HEK293 (cell line): ENCODE data around the gene C1QTNF1.
A peak's percentile ranks its signal among the peaks of the same experiment; 100 is the strongest.

Experiments
- CTCF ChIA-PET: fragments of 350-600 bp; formaldehyde crosslinking; extraction: SDS; loops from one replicate; lab custom pipeline; 2021; ENCODE audit warnings: antibody characterized with exemption; lab: Yijun Ruan, JAX
- POLR2A ChIA-PET: fragments of 300-600 bp; formaldehyde crosslinking; extraction: SDS; loops from one replicate; lab custom pipeline; 2020; ENCODE audit warnings: antibody characterized with exemption, inconsistent platforms; lab: Yijun Ruan, JAX
- H3K27ac ChIP-seq: fragments of 200-500 bp; sonication (Bioruptor generic); 2 replicates; pipeline ENCODE4 v1.5.1; 2014; ENCODE audit warnings: low read depth, low read length, control low read depth, inconsistent platforms; ENCODE audit errors: extremely low read depth
- H3K36me3 ChIP-seq, 2 experiments: fragments of 200-500 bp in 1 of 2; sonication (Bioruptor generic) in 1 of 2; 1 replicate in 1 of 2; 2 replicates in 1 of 2; pipeline ENCODE4 v1.5.1; 2014 to 2017; ENCODE audit warnings: inconsistent platforms in 2 of 2, low read length in 2 of 2; ENCODE audit not compliant: control insufficient read depth in 2 of 2, insufficient read depth in 1 of 2
- H3K4me1 ChIP-seq: fragments of 200-500 bp; sonication (Bioruptor generic); 2 replicates; pipeline ENCODE4 v1.5.1; 2014; ENCODE audit warnings: mild to moderate bottlenecking, low read length, inconsistent platforms; ENCODE audit not compliant: control insufficient read depth, insufficient read depth
- H3K4me3 ChIP-seq: 2 replicates; pipeline ENCODE4 v1.5.1; 2011; ENCODE audit warnings: low read depth, mild to moderate bottlenecking, control low read depth, low read length, moderate library complexity
- H3K9me3 ChIP-seq: fragments of 200-500 bp; sonication (Bioruptor generic); 2 replicates; pipeline ENCODE4 v1.5.1; 2014; ENCODE audit warnings: low read depth, low read length, inconsistent platforms; ENCODE audit not compliant: control insufficient read depth, insufficient read depth
- KLF1 ChIP-seq: fragments of 450-650 bp; formaldehyde crosslinking; IDR thresholded peaks from 2 replicates; pipeline ENCODE4 v1.5.1; 2016; ENCODE audit warnings: missing biosample characterization, missing genetic modification characterization
- MZF1 ChIP-seq: fragments of 450-650 bp; formaldehyde crosslinking; IDR thresholded peaks from 2 replicates; pipeline ENCODE4 v1.5.1; 2017; ENCODE audit warnings: missing biosample characterization, missing genetic modification characterization, borderline replicate concordance
- PRDM10 ChIP-seq: fragments of 450-650 bp; formaldehyde crosslinking; IDR thresholded peaks from 2 replicates; pipeline ENCODE4 v1.5.1; 2016; ENCODE audit warnings: missing biosample characterization, missing genetic modification characterization
- REPIN1 ChIP-seq: fragments of 450-650 bp; formaldehyde crosslinking; IDR thresholded peaks from 2 replicates; pipeline ENCODE4 v1.5.1; 2017; ENCODE audit warnings: missing biosample characterization, missing genetic modification characterization, low read depth
- ZBTB21 ChIP-seq: fragments of 450-650 bp; formaldehyde crosslinking; IDR thresholded peaks from 2 replicates; pipeline ENCODE4 v1.5.1; 2017; ENCODE audit warnings: missing biosample characterization, missing genetic modification characterization
- ZFP69B ChIP-seq: fragments of 450-650 bp; formaldehyde crosslinking; IDR thresholded peaks from 2 replicates; pipeline ENCODE4 v1.5.1; 2016; ENCODE audit warnings: missing biosample characterization, missing genetic modification characterization
- ZNF133 ChIP-seq: fragments of 450-650 bp; formaldehyde crosslinking; IDR thresholded peaks from 2 replicates; pipeline ENCODE4 v1.5.1; 2016; ENCODE audit warnings: missing biosample characterization, missing genetic modification characterization
- ZNF138 ChIP-seq: fragments of 450-650 bp; formaldehyde crosslinking; IDR thresholded peaks from 2 replicates; pipeline ENCODE4 v1.5.1; 2016; ENCODE audit warnings: missing biosample characterization, missing genetic modification characterization, borderline replicate concordance
- ZNF148 ChIP-seq: fragments of 450-650 bp; formaldehyde crosslinking; IDR thresholded peaks from 2 replicates; pipeline ENCODE4 v1.5.0; 2017; ENCODE audit warnings: missing biosample characterization, missing genetic modification characterization, borderline replicate concordance
- ZNF23 ChIP-seq: fragments of 450-650 bp; formaldehyde crosslinking; IDR thresholded peaks from 2 replicates; pipeline ENCODE4 v1.5.1; 2016; ENCODE audit warnings: missing biosample characterization, missing genetic modification characterization, borderline replicate concordance
- ZNF335 ChIP-seq: fragments of 450-650 bp; formaldehyde crosslinking; conservative IDR thresholded peaks from 2 replicates; pipeline ENCODE4 v1.5.1; 2016; ENCODE audit warnings: missing biosample characterization, missing genetic modification characterization
- ZNF341 ChIP-seq: fragments of 450-650 bp; formaldehyde crosslinking; IDR thresholded peaks from 2 replicates; pipeline ENCODE4; 2016; ENCODE audit warnings: low read depth, missing biosample characterization, missing genetic modification characterization
- ZNF596 ChIP-seq: fragments of 450-650 bp; IDR thresholded peaks from 2 replicates; pipeline ENCODE4 v1.5.0; 2018; ENCODE audit warnings: missing biosample characterization, mild to moderate bottlenecking, missing genetic modification characterization, moderate library complexity
- ZNF776 ChIP-seq: fragments of 450-650 bp; formaldehyde crosslinking; IDR thresholded peaks from 2 replicates; pipeline ENCODE4 v1.5.0; 2017; ENCODE audit warnings: missing biosample characterization, missing genetic modification characterization, borderline replicate concordance
- ZSCAN18 ChIP-seq: fragments of 450-650 bp; formaldehyde crosslinking; IDR thresholded peaks from 2 replicates; pipeline ENCODE4 v1.5.1; 2016; ENCODE audit warnings: missing biosample characterization, missing genetic modification characterization
- TF ChIP-seq, protein P1 (sequence below): fragments of 450-650 bp; formaldehyde crosslinking; conservative IDR thresholded peaks from 2 replicates; pipeline ENCODE4 v1.5.1; 2016; ENCODE audit warnings: low read depth, missing biosample characterization, missing genetic modification characterization
- TF ChIP-seq, protein P2 (sequence below): fragments of 450-650 bp; formaldehyde crosslinking; IDR thresholded peaks from 2 replicates; pipeline ENCODE4 v1.5.1; 2016; ENCODE audit warnings: missing biosample characterization, missing genetic modification characterization

Gene C1QTNF1

GRCh38 chr17:79075446-79075750, 51.4 kb downstream of the C1QTNF1 start:
- Histone ChIP-seq H3K9me3 (no peaks in the 10 kb centered on the region), H3K4me3 (peak overlapping the region; percentile 68), H3K27ac (peak overlapping the region; percentile 80; the same call in 1 of the 2 replicates), H3K36me3 (peaks cover 10 to 32% of the 10 kb centered on the region in 2 experiments), H3K4me1 (peaks cover 4% of the 10 kb centered on the region; the same call in 1 of the 2 replicates)
- CTCF ChIA-PET = interaction anchor here (1.0 to 2.8 kb wide), 5 partner anchors 11 to 316 kb away, joined by 3 to 19 read pairs (median 6); no protein-coding TSS in a partner anchor
- POLR2A ChIA-PET = interaction anchor here (0.8 to 1.2 kb wide), 2 partner anchors 40 to 50 kb away, joined by 3 to 4 read pairs; no protein-coding TSS in a partner anchor
- TF ChIP-seq PRDM10 (peak; percentile 76), ZFP69B (tag by site-specific recombination) (no peak), MZF1 (tag by site-specific recombination) (peak; percentile 75; the same call in 1 of the 2 replicates), ZNF335 (0 out of 2 replicates have a peak, but pooled peaks have one; percentile 2), ZNF133 (tag by site-specific recombination) (no peak)
- TF ChIP-seq, protein P1, sequence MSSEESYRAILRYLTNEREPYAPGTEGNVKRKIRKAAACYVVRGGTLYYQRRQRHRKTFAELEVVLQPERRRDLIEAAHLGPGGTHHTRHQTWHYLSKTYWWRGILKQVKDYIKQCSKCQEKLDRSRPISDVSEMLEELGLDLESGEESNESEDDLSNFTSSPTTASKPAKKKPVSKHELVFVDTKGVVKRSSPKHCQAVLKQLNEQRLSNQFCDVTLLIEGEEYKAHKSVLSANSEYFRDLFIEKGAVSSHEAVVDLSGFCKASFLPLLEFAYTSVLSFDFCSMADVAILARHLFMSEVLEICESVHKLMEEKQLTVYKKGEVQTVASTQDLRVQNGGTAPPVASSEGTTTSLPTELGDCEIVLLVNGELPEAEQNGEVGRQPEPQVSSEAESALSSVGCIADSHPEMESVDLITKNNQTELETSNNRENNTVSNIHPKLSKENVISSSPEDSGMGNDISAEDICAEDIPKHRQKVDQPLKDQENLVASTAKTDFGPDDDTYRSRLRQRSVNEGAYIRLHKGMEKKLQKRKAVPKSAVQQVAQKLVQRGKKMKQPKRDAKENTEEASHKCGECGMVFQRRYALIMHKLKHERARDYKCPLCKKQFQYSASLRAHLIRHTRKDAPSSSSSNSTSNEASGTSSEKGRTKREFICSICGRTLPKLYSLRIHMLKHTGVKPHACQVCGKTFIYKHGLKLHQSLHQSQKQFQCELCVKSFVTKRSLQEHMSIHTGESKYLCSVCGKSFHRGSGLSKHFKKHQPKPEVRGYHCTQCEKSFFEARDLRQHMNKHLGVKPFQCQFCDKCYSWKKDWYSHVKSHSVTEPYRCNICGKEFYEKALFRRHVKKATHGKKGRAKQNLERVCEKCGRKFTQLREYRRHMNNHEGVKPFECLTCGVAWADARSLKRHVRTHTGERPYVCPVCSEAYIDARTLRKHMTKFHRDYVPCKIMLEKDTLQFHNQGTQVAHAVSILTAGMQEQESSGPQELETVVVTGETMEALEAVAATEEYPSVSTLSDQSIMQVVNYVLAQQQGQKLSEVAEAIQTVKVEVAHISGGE = peak; percentile 21; the same call in 1 of the 2 replicates

DNA sequence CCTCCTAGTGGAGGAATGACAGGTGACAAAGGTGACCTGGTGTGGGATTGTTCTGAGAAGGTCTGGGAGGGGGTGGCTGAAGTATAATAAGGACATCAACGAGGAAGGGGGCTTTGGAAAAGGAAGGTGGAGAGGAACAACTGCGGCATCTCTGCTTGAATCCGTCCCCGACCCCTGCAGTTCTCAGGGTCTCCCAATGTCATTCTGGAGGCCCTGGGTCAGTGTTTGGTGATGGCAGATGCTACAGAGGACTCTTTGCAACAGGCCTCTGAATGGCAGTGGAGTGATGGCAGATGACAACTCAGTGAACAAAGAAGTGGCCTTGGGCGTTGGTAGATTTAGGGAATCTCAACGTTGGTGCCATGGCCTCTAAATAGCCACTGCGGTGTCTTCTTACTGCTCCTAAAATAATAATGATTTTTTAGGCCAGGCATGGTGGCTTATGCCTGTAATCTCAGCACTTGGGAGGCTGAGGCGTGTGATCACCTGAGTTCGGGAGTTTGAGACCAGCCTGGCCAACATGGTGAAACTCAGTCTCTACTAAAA, 52.0 kb downstream of the C1QTNF1 start:
- peaks cover 10 to 37% of the 10 kb centered on the region in 2 experiments for H3K36me3 ChIP-seq
- TF ChIP-seq ZNF138 (tag by site-specific recombination) = no peak
- TF ChIP-seq ZBTB21 (tag by site-specific recombination) = no peak
- TF ChIP-seq ZNF341 (tag by site-specific recombination) = no peak
- no peak for TF ChIP-seq ZNF23 (tag by site-specific recombination)
- TF ChIP-seq ZNF148 (tag by site-specific recombination) = no peak
- TF ChIP-seq ZNF776 = no peak
- TF ChIP-seq ZNF596 (tag by site-specific recombination) = no peak
- no peak for TF ChIP-seq REPIN1 (tag by site-specific recombination)
- TF ChIP-seq, protein P2, sequence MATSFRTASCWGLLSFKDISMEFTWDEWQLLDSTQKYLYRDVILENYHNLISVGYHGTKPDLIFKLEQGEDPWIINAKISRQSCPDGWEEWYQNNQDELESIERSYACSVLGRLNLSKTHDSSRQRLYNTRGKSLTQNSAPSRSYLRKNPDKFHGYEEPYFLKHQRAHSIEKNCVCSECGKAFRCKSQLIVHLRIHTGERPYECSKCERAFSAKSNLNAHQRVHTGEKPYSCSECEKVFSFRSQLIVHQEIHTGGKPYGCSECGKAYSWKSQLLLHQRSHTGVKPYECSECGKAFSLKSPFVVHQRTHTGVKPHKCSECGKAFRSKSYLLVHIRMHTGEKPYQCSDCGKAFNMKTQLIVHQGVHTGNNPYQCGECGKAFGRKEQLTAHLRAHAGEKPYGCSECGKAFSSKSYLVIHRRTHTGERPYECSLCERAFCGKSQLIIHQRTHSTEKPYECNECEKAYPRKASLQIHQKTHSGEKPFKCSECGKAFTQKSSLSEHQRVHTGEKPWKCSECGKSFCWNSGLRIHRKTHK (tag by site-specific recombination) = no peak
- no peak for TF ChIP-seq KLF1 (tag by site-specific recombination)
- TF ChIP-seq ZSCAN18 = no peak
- ChIA-PET CTCF (interaction anchor here (0.6 to 1.8 kb wide), 7 partner anchors 11 to 315 kb away, joined by 3 to 7 read pairs (median 4); no protein-coding TSS in a partner anchor), POLR2A (no interaction called here)
- no peak overlapping the region; the same call in 1 of the 2 replicates for H3K4me3 ChIP-seq
- H3K4me1 ChIP-seq = peaks cover 4% of the 10 kb centered on the region; the same call in 1 of the 2 replicates
- H3K27ac ChIP-seq = no peak overlapping the region
- H3K9me3 ChIP-seq = no peaks in the 10 kb centered on the region
